ENCODE results near the gene DLGAP1.

- TF ChIP-seq CTCF (IDR thresholded peaks at IDR 0.05; ENCODE audit: poor library complexity), result no peak
- no peak for TF ChIP-seq EZH2 (IDR thresholded peaks at IDR 0.05; ENCODE audit: borderline replicate concordance)
Observed at GRCh38 chr18:4246374-4246773, 208.7 kb downstream of the DLGAP1 start.
